HEK293 (cell line): ENCODE data around the gene TRDMT1.

ENCODE experiments used
- GLI4 ChIP-seq: fragments of 450-650 bp; formaldehyde crosslinking; IDR thresholded peaks from 2 replicates; pipeline ENCODE4 v1.5.1; 2016; ENCODE audit warnings: missing biosample characterization, missing genetic modification characterization
- HIC1 ChIP-seq: fragments of 450-650 bp; formaldehyde crosslinking; IDR thresholded peaks from 2 replicates; pipeline ENCODE4 v1.5.1; 2016; ENCODE audit warnings: missing biosample characterization, missing genetic modification characterization
- HOXA7 ChIP-seq: sonication (generic); formaldehyde crosslinking; IDR thresholded peaks from 2 replicates; pipeline ENCODE4 v1.8.1; 2022; ENCODE audit warnings: missing genetic modification reagents, borderline replicate concordance
- KLF1 ChIP-seq: fragments of 450-650 bp; formaldehyde crosslinking; IDR thresholded peaks from 2 replicates; pipeline ENCODE4 v1.5.1; 2016; ENCODE audit warnings: missing biosample characterization, missing genetic modification characterization
- KLF16 ChIP-seq: fragments of 450-650 bp; formaldehyde crosslinking; IDR thresholded peaks from 2 replicates; pipeline ENCODE4 v1.5.1; 2017; ENCODE audit warnings: missing biosample characterization, missing genetic modification characterization
- PRDM2 ChIP-seq: fragments of 450-650 bp; formaldehyde crosslinking; IDR thresholded peaks from 2 replicates; pipeline ENCODE4 v1.5.1; 2016; ENCODE audit warnings: missing biosample characterization, missing genetic modification characterization, borderline replicate concordance
- SCRT2 ChIP-seq: fragments of 450-650 bp; formaldehyde crosslinking; IDR thresholded peaks from 2 replicates; pipeline ENCODE4 v1.5.1; 2016; ENCODE audit warnings: missing biosample characterization, missing genetic modification characterization
- SP2 ChIP-seq: fragments of 450-650 bp; formaldehyde crosslinking; IDR thresholded peaks from 2 replicates; pipeline ENCODE4 v1.5.1; 2016; ENCODE audit warnings: missing biosample characterization, missing genetic modification characterization
- ZBTB20 ChIP-seq: fragments of 450-650 bp; formaldehyde crosslinking; IDR thresholded peaks from 2 replicates; pipeline ENCODE4 v1.5.1; 2016; ENCODE audit warnings: missing biosample characterization, missing genetic modification characterization
- ZBTB48 ChIP-seq: fragments of 450-650 bp; formaldehyde crosslinking; IDR thresholded peaks from 2 replicates; pipeline ENCODE4 v1.5.1; 2016; ENCODE audit warnings: missing biosample characterization, missing genetic modification characterization
- ZFP41 ChIP-seq: fragments of 450-650 bp; formaldehyde crosslinking; IDR thresholded peaks from 2 replicates; pipeline ENCODE4 v1.5.1; 2016; ENCODE audit warnings: missing biosample characterization, missing genetic modification characterization, borderline replicate concordance
- ZNF10 ChIP-seq: fragments of 450-650 bp; formaldehyde crosslinking; IDR thresholded peaks from 2 replicates; pipeline ENCODE4 v1.5.1; 2017; ENCODE audit warnings: missing biosample characterization, missing genetic modification characterization
- ZNF132 ChIP-seq: fragments of 450-650 bp; formaldehyde crosslinking; IDR thresholded peaks from 2 replicates; pipeline ENCODE4 v1.5.1; 2017; ENCODE audit warnings: missing biosample characterization, missing genetic modification characterization, borderline replicate concordance
- ZNF16 ChIP-seq: fragments of 450-650 bp; formaldehyde crosslinking; IDR thresholded peaks from 2 replicates; pipeline ENCODE4 v1.5.1; 2016; ENCODE audit warnings: low read depth, missing biosample characterization, missing genetic modification characterization
- ZNF175 ChIP-seq: fragments of 450-650 bp; formaldehyde crosslinking; IDR thresholded peaks from 2 replicates; pipeline ENCODE4 v1.5.1; 2016; ENCODE audit warnings: missing biosample characterization, missing genetic modification characterization
- ZNF423 ChIP-seq: fragments of 450-650 bp; formaldehyde crosslinking; IDR thresholded peaks from 2 replicates; pipeline ENCODE4 v1.5.1; 2016; ENCODE audit warnings: missing biosample characterization, missing genetic modification characterization
- ZNF449 ChIP-seq: fragments of 450-650 bp; formaldehyde crosslinking; IDR thresholded peaks from 2 replicates; pipeline ENCODE4 v1.5.1; 2017; ENCODE audit warnings: missing biosample characterization, mild to moderate bottlenecking, missing genetic modification characterization, moderate library complexity
- ZNF510 ChIP-seq: fragments of 450-650 bp; formaldehyde crosslinking; IDR thresholded peaks from 2 replicates; pipeline ENCODE4 v1.5.1; 2018; ENCODE audit warnings: mild to moderate bottlenecking, missing genetic modification characterization, missing biosample characterization; ENCODE audit not compliant: insufficient replicate concordance
- ZNF596 ChIP-seq: fragments of 450-650 bp; IDR thresholded peaks from 2 replicates; pipeline ENCODE4 v1.5.0; 2018; ENCODE audit warnings: missing biosample characterization, mild to moderate bottlenecking, missing genetic modification characterization, moderate library complexity
- ZNF837 ChIP-seq: fragments of 450-650 bp; formaldehyde crosslinking; IDR thresholded peaks from 2 replicates; pipeline ENCODE4 v1.5.1; 2016; ENCODE audit warnings: missing biosample characterization, missing genetic modification characterization
- ZSCAN16 ChIP-seq: fragments of 450-650 bp; formaldehyde crosslinking; IDR thresholded peaks from 2 replicates; pipeline ENCODE4 v1.5.1; 2016; ENCODE audit warnings: missing biosample characterization, missing genetic modification characterization
- ZXDB ChIP-seq: fragments of 450-650 bp; formaldehyde crosslinking; IDR thresholded peaks from 2 replicates; pipeline ENCODE4 v1.5.1; 2016; ENCODE audit warnings: missing biosample characterization, missing genetic modification characterization
- TF ChIP-seq, protein P1 (sequence below): fragments of 450-650 bp; formaldehyde crosslinking; IDR thresholded peaks from 2 replicates; pipeline ENCODE4 v1.5.1; 2016; ENCODE audit warnings: missing biosample characterization, missing genetic modification characterization
- TF ChIP-seq, protein P2 (sequence below): sonication (generic); formaldehyde crosslinking; IDR thresholded peaks from 2 replicates; pipeline ENCODE4 v1.8.1; 2022; ENCODE audit warnings: mild to moderate bottlenecking, moderate library complexity, missing genetic modification reagents
- TF ChIP-seq, protein P3 (sequence below): fragments of 450-650 bp; formaldehyde crosslinking; IDR thresholded peaks from 2 replicates; pipeline ENCODE4 v1.5.1; 2016; ENCODE audit warnings: missing biosample characterization, missing genetic modification characterization

TRDMT1 gene

GRCh38 chr10:17229016-17229716 lies 27.7 kb upstream of the TRDMT1 start (continued):
- TF ChIP-seq SP2 (tag by site-specific recombination) (peak; percentile 45; the same call in 1 of the 2 replicates), ZNF423 (no peak), ZNF449 (tag by site-specific recombination) (no peak), ZNF16 (tag by site-specific recombination) (no peak), KLF1 (tag by site-specific recombination) (peak; percentile 56), SCRT2 (tag by site-specific recombination) (peak; percentile 8; the same call in 1 of the 2 replicates), ZNF510 (tag by site-specific recombination) (no peak), ZBTB48 (peak; percentile 51), PRDM2 (tag by site-specific recombination) (peak; percentile 96; the same call in 1 of the 2 replicates), HIC1 (peak; percentile 68), ZNF596 (tag by site-specific recombination) (no peak), ZNF10 (tag by site-specific recombination) (no peak; the same call in 1 of the 2 replicates), ZXDB (no peak), ZFP41 (tag by site-specific recombination) (0 out of 2 replicates have a peak, but pooled peaks have one; percentile 95), ZSCAN16 (tag by site-specific recombination) (0 out of 2 replicates have a peak, but pooled peaks have one; percentile 19), ZNF132 (tag by site-specific recombination) (no peak), ZNF837 (tag by site-specific recombination) (peak; percentile 94), GLI4 (tag by site-specific recombination) (peak; percentile 75; the same call in 1 of the 2 replicates), HOXA7 (CRISPR knock-in tag) (no peak), ZNF175 (tag by site-specific recombination) (no peak), KLF16 (tag by site-specific recombination) (peak; percentile 44), ZBTB20 (tag by site-specific recombination) (peak; percentile 70)
- TF ChIP-seq, protein P1, sequence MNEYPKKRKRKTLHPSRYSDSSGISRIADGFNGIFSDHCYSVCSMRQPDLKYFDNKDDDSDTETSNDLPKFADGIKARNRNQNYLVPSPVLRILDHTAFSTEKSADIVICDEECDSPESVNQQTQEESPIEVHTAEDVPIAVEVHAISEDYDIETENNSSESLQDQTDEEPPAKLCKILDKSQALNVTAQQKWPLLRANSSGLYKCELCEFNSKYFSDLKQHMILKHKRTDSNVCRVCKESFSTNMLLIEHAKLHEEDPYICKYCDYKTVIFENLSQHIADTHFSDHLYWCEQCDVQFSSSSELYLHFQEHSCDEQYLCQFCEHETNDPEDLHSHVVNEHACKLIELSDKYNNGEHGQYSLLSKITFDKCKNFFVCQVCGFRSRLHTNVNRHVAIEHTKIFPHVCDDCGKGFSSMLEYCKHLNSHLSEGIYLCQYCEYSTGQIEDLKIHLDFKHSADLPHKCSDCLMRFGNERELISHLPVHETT (tag by site-specific recombination): no peak
- TF ChIP-seq, protein P2, sequence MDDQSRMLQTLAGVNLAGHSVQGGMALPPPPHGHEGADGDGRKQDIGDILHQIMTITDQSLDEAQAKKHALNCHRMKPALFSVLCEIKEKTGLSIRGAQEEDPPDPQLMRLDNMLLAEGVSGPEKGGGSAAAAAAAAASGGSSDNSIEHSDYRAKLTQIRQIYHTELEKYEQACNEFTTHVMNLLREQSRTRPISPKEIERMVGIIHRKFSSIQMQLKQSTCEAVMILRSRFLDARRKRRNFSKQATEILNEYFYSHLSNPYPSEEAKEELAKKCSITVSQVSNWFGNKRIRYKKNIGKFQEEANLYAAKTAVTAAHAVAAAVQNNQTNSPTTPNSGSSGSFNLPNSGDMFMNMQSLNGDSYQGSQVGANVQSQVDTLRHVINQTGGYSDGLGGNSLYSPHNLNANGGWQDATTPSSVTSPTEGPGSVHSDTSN (CRISPR knock-in tag): peak; percentile 78
- TF ChIP-seq, protein P3, sequence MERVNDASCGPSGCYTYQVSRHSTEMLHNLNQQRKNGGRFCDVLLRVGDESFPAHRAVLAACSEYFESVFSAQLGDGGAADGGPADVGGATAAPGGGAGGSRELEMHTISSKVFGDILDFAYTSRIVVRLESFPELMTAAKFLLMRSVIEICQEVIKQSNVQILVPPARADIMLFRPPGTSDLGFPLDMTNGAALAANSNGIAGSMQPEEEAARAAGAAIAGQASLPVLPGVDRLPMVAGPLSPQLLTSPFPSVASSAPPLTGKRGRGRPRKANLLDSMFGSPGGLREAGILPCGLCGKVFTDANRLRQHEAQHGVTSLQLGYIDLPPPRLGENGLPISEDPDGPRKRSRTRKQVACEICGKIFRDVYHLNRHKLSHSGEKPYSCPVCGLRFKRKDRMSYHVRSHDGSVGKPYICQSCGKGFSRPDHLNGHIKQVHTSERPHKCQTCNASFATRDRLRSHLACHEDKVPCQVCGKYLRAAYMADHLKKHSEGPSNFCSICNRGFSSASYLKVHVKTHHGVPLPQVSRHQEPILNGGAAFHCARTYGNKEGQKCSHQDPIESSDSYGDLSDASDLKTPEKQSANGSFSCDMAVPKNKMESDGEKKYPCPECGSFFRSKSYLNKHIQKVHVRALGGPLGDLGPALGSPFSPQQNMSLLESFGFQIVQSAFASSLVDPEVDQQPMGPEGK (tag by site-specific recombination): no peak
